IPS-NIHi11 (cell line): ENCODE results near the gene CPNE2.
A peak's percentile ranks its signal among the peaks of the same experiment; 100 is the strongest.
"Not testable (repeated sequence)": the region's sequence is repeated elsewhere in the genome, so short reads cannot be mapped to it uniquely, and the experiment has no call there.

Experiments used
- DNase-seq: peaks from one replicate; pipeline ENCODE4 v3.0.0; 2012; ENCODE audit warnings: mixed read lengths, low spot score

Gene CPNE2

GRCh38 chr16:57091975-57092785, at the start of gene CPNE2:
TSS of gene CPNE2 (plus strand) at chr16:57092583. CDS start at chr16:57110743, 18,160 bp downstream.
- DNase-seq = peak; percentile 83

- DNase-seq = no peak
Measured at GRCh38 chr16:57043248-57043647, 49.1 kb upstream of the CPNE2 start.

GRCh38 chr16:57044931-57045693, 47.3 kb upstream of the CPNE2 start:
- DNase-seq = no peak

GRCh38 chr16:57045694-57046381, 46.5 kb upstream of the CPNE2 start:
- DNase-seq = peak; percentile 85

- DNase-seq = no peak
Measured at GRCh38 chr16:57048095-57048494, 44.3 kb upstream of the CPNE2 start.

- DNase-seq = no peak
Measured at GRCh38 chr16:57049678-57050077, 42.7 kb upstream of the CPNE2 start.

- DNase-seq = no peak
Measured at GRCh38 chr16:57051696-57052228, 40.6 kb upstream of the CPNE2 start.

- no peak for DNase-seq
Measured at GRCh38 chr16:57053206-57053605, 39.2 kb upstream of the CPNE2 start.

- DNase-seq = no peak
Measured at GRCh38 chr16:57054338-57054737, 38.0 kb upstream of the CPNE2 start.

- no peak for DNase-seq
Measured at GRCh38 chr16:57054771-57055170, 37.6 kb upstream of the CPNE2 start.

GRCh38 chr16:57055671-57056070, 36.7 kb upstream of the CPNE2 start:
- DNase-seq = no peak

- no peak for DNase-seq
Measured at GRCh38 chr16:57058291-57058861, 34.0 kb upstream of the CPNE2 start.

- no peak for DNase-seq
Measured at GRCh38 chr16:57060323-57061083, 31.9 kb upstream of the CPNE2 start.

GRCh38 chr16:57061084-57061905, 31.1 kb upstream of the CPNE2 start:
- DNase-seq = no peak

GRCh38 chr16:57062329-57062728, 30.1 kb upstream of the CPNE2 start:
- DNase-seq = no peak

- DNase-seq = not testable (repeated sequence)
Measured at GRCh38 chr16:57063189-57063588, 29.2 kb upstream of the CPNE2 start.

- no peak for DNase-seq
Measured at GRCh38 chr16:57064995-57065394, 27.4 kb upstream of the CPNE2 start.

- DNase-seq = no peak
Measured at GRCh38 chr16:57066625-57067024, 25.8 kb upstream of the CPNE2 start.

- no peak for DNase-seq
Measured at GRCh38 chr16:57067347-57067746, 25.0 kb upstream of the CPNE2 start.

GRCh38 chr16:57069053-57069452, 23.3 kb upstream of the CPNE2 start:
- DNase-seq = no peak
